ENCODE measurements around the gene MAP4K2. TPM values are rescaled to one million over a fixed set of nuclear protein-coding genes. Genes with fewer than 3 reads are reported as not detected.
"Not testable (repeated sequence)": the region's sequence is repeated elsewhere in the genome, so short reads cannot be mapped to it uniquely, and the experiment has no call there.

Gene MAP4K2
- total and polyA plus RNA-seq, 4 experiments from 2014 or later: 32.3 to 128 (median 89.8) TPM

GRCh38 chr11:64826578-64827450 lies 23.8 kb upstream of the MAP4K2 start:
- no peaks in the 10 kb centered on the region for H3K9me3 ChIP-seq (ENCODE audit: control insufficient read depth in 1 of 2, low read length in 2 of 2)
- no peak for DNase-seq
- no peak overlapping the region for H3K4me3 Mint-ChIP-seq
- POLR2A ChIA-PET (ENCODE audit: partially characterized antibody): no interaction called here
- no peak overlapping the region for H3K4me3 ChIP-seq (ENCODE audit: low read length in 2 of 2)
- no peaks in the 10 kb centered on the region for H3K4me1 ChIP-seq (ENCODE audit: insufficient read depth, low read length)
- CTCF ChIA-PET (ENCODE audit: partially characterized antibody): no interaction called here
- no peaks in the 10 kb centered on the region for H3K27me3 ChIP-seq (ENCODE audit: insufficient read depth, low read length)
- no peaks in the 10 kb centered on the region for H3K27me3 Mint-ChIP-seq
- no peak overlapping the region for H3K27ac Mint-ChIP-seq
- peaks cover 8 to 11% of the 10 kb centered on the region in 2 donors for H3K36me3 Mint-ChIP-seq
- H3K9me3 Mint-ChIP-seq: no peaks in the 10 kb centered on the region
- no peaks in the 10 kb centered on the region for H3K36me3 ChIP-seq (ENCODE audit: insufficient read depth, low read length)
- no peaks in the 10 kb centered on the region for H3K4me1 Mint-ChIP-seq
- intact Hi-C loops (cut with micrococcal nuclease): no loop called here
- no peak overlapping the region for H3K27ac ChIP-seq (ENCODE audit: low read depth, low read length)

- Mint-ChIP-seq H3K9me3 (no peaks in the 10 kb centered on the region), H3K36me3 (peaks cover 8 to 10% of the 10 kb centered on the region in 2 donors), H3K27ac (no peak overlapping the region), H3K27me3 (no peaks in the 10 kb centered on the region), H3K4me1 (no peaks in the 10 kb centered on the region), H3K4me3 (no peak overlapping the region)
- POLR2A ChIA-PET (ENCODE audit: partially characterized antibody): no interaction called here
- no peak overlapping the region for H3K27ac ChIP-seq (ENCODE audit: low read depth, low read length)
- no peaks in the 10 kb centered on the region for H3K27me3 ChIP-seq (ENCODE audit: insufficient read depth, low read length)
- peak in 1 of 5 donors; percentile 5 for DNase-seq
- H3K36me3 ChIP-seq (ENCODE audit: insufficient read depth, low read length): no peaks in the 10 kb centered on the region
- no peak overlapping the region for H3K4me3 ChIP-seq (ENCODE audit: low read length in 2 of 2)
- H3K4me1 ChIP-seq (ENCODE audit: insufficient read depth, low read length): no peaks in the 10 kb centered on the region
- intact Hi-C loops (cut with micrococcal nuclease): no loop called here
- CTCF ChIA-PET (ENCODE audit: partially characterized antibody): no interaction called here
- H3K9me3 ChIP-seq (ENCODE audit: control insufficient read depth in 1 of 2, low read length in 2 of 2): no peaks in the 10 kb centered on the region
Observed at GRCh38 chr11:64826062-64826461, 23.0 kb upstream of the MAP4K2 start.

- ChIA-PET CTCF (ENCODE audit: partially characterized antibody) (no interaction called here), POLR2A (ENCODE audit: partially characterized antibody) (no interaction called here)
- Histone ChIP-seq H3K36me3 (ENCODE audit: insufficient read depth, low read length) (no peaks in the 10 kb centered on the region), H3K27me3 (ENCODE audit: insufficient read depth, low read length) (no peaks in the 10 kb centered on the region), H3K9me3 (ENCODE audit: control insufficient read depth in 1 of 2, low read length in 2 of 2) (no peaks in the 10 kb centered on the region), H3K4me1 (ENCODE audit: insufficient read depth, low read length) (no peaks in the 10 kb centered on the region), H3K27ac (ENCODE audit: low read depth, low read length) (no peak overlapping the region), H3K4me3 (ENCODE audit: low read length in 2 of 2) (no peak overlapping the region)
- Mint-ChIP-seq H3K4me1 (no peaks in the 10 kb centered on the region), H3K27me3 (no peaks in the 10 kb centered on the region), H3K36me3 (peaks cover 8 to 10% of the 10 kb centered on the region in 2 donors), H3K27ac (no peak overlapping the region), H3K9me3 (no peaks in the 10 kb centered on the region), H3K4me3 (no peak overlapping the region)
- intact Hi-C loops (cut with micrococcal nuclease): no loop called here
- peak in 1 of 5 donors; percentile 7 for DNase-seq
Observed at GRCh38 chr11:64823568-64824119, 20.6 kb upstream of the MAP4K2 start.

- CTCF ChIA-PET (ENCODE audit: partially characterized antibody): no interaction called here
- intact Hi-C loops (cut with micrococcal nuclease): no loop called here
Observed at GRCh38 chr11:64817476-64817875, 14.5 kb upstream of the MAP4K2 start.

GRCh38 chr11:64815433-64815832 lies 12.4 kb upstream of the MAP4K2 start:
- H3K27ac Mint-ChIP-seq: peak overlapping the region in 1 of 7 donors; percentile 49
- CTCF ChIA-PET (ENCODE audit: partially characterized antibody): interaction anchor here (1.1 kb wide), 1 partner anchor 24 kb away, joined by 3 read pairs; no protein-coding TSS in a partner anchor

More at GRCh38 chr11:64817476-64817875, 14.5 kb upstream of the MAP4K2 start:
- H3K27ac ChIP-seq (ENCODE audit: low read depth, low read length): no peak overlapping the region
- no peak overlapping the region for H3K4me3 Mint-ChIP-seq
- no peaks in the 10 kb centered on the region for H3K4me1 Mint-ChIP-seq
- no peak overlapping the region for H3K4me3 ChIP-seq (ENCODE audit: low read length in 2 of 2)
- H3K9me3 Mint-ChIP-seq: no peaks in the 10 kb centered on the region
- H3K9me3 ChIP-seq (ENCODE audit: control insufficient read depth in 1 of 2, low read length in 2 of 2): no peaks in the 10 kb centered on the region
- no peak for DNase-seq
- no peaks in the 10 kb centered on the region for H3K36me3 ChIP-seq (ENCODE audit: insufficient read depth, low read length)
- H3K27ac Mint-ChIP-seq: no peak overlapping the region
- no peaks in the 10 kb centered on the region for H3K4me1 ChIP-seq (ENCODE audit: insufficient read depth, low read length)
- no peaks in the 10 kb centered on the region for H3K36me3 Mint-ChIP-seq
- no peaks in the 10 kb centered on the region for H3K27me3 ChIP-seq (ENCODE audit: insufficient read depth, low read length)
- POLR2A ChIA-PET (ENCODE audit: partially characterized antibody): no interaction called here
- no peaks in the 10 kb centered on the region for H3K27me3 Mint-ChIP-seq

GRCh38 chr11:64814712-64815187 lies 11.7 kb upstream of the MAP4K2 start:
- Mint-ChIP-seq H3K27me3 (no peaks in the 10 kb centered on the region), H3K27ac (no peak overlapping the region), H3K9me3 (no peaks in the 10 kb centered on the region), H3K4me3 (no peak overlapping the region), H3K36me3 (peaks cover 0 to 6% of the 10 kb centered on the region in 2 donors), H3K4me1 (peaks cover 3 to 14% (median 9%) of the 10 kb centered on the region in 4 donors)
- CTCF ChIA-PET (ENCODE audit: partially characterized antibody): interaction anchor here (0.6 kb wide), 2 partner anchors 280 to 1486 kb away, joined by 3 to 4 read pairs; no protein-coding TSS in a partner anchor
- no peaks in the 10 kb centered on the region for H3K9me3 ChIP-seq (ENCODE audit: control insufficient read depth in 1 of 2, low read length in 2 of 2)
- H3K4me3 ChIP-seq (ENCODE audit: low read length in 2 of 2): no peak overlapping the region
- H3K27ac ChIP-seq (ENCODE audit: low read depth, low read length): no peak overlapping the region
- POLR2A ChIA-PET (ENCODE audit: partially characterized antibody): no interaction called here
- intact Hi-C loops (cut with micrococcal nuclease): no loop called here
- H3K27me3 ChIP-seq (ENCODE audit: insufficient read depth, low read length): no peaks in the 10 kb centered on the region
- DNase-seq: no peak
- peaks cover 1% of the 10 kb centered on the region for H3K4me1 ChIP-seq (ENCODE audit: insufficient read depth, low read length)
- H3K36me3 ChIP-seq (ENCODE audit: insufficient read depth, low read length): no peaks in the 10 kb centered on the region

More at GRCh38 chr11:64815433-64815832, 12.4 kb upstream of the MAP4K2 start:
- H3K36me3 ChIP-seq (ENCODE audit: insufficient read depth, low read length); H3K27me3 Mint-ChIP-seq; H3K27ac ChIP-seq (ENCODE audit: low read depth, low read length); intact Hi-C loops (cut with micrococcal nuclease); DNase-seq; H3K4me1 Mint-ChIP-seq; H3K9me3 ChIP-seq (ENCODE audit: control insufficient read depth in 1 of 2, low read length in 2 of 2); H3K4me1 ChIP-seq (ENCODE audit: insufficient read depth, low read length); H3K9me3 Mint-ChIP-seq; H3K36me3 Mint-ChIP-seq; H3K27me3 ChIP-seq (ENCODE audit: insufficient read depth, low read length); H3K4me3 ChIP-seq (ENCODE audit: low read length in 2 of 2); H3K4me3 Mint-ChIP-seq: not testable (repeated sequence)
- POLR2A ChIA-PET (ENCODE audit: partially characterized antibody): interaction anchor here (0.6 kb wide), 1 partner anchor 157 kb away, joined by 3 read pairs; no protein-coding TSS in a partner anchor

GRCh38 chr11:64813826-64814225 lies 10.8 kb upstream of the MAP4K2 start:
- H3K27me3 Mint-ChIP-seq: no peaks in the 10 kb centered on the region
- no peak overlapping the region for H3K4me3 ChIP-seq (ENCODE audit: low read length in 2 of 2)
- H3K27ac ChIP-seq (ENCODE audit: low read depth, low read length): no peak overlapping the region
- ChIA-PET POLR2A (ENCODE audit: partially characterized antibody) (no interaction called here), CTCF (ENCODE audit: partially characterized antibody) (interaction anchor here (1.4 kb wide), 1 partner anchor 33 kb away, joined by 4 read pairs; no protein-coding TSS in a partner anchor)
- no peak for DNase-seq
- no peak overlapping the region for H3K4me3 Mint-ChIP-seq
- no peak overlapping the region for H3K27ac Mint-ChIP-seq
- intact Hi-C loops (cut with micrococcal nuclease): no loop called here
- no peaks in the 10 kb centered on the region for H3K9me3 Mint-ChIP-seq
- H3K27me3 ChIP-seq (ENCODE audit: insufficient read depth, low read length): no peaks in the 10 kb centered on the region
- H3K4me1 Mint-ChIP-seq: peaks cover 9 to 20% (median 15%) of the 10 kb centered on the region in 4 donors
- no peaks in the 10 kb centered on the region for H3K9me3 ChIP-seq (ENCODE audit: control insufficient read depth in 1 of 2, low read length in 2 of 2)
- H3K36me3 ChIP-seq (ENCODE audit: insufficient read depth, low read length): no peaks in the 10 kb centered on the region
- H3K36me3 Mint-ChIP-seq: peaks cover 0 to 9% of the 10 kb centered on the region in 2 donors
- H3K4me1 ChIP-seq (ENCODE audit: insufficient read depth, low read length): peaks cover 10% of the 10 kb centered on the region
